Measurements from ENCODE around the gene PCNA. TPM values are rescaled to one million over a fixed set of nuclear protein-coding genes. Genes with fewer than 3 reads are reported as not detected.

Gene PCNA
- total RNA-seq: 177 and 181 TPM in 2 replicates

DNA sequence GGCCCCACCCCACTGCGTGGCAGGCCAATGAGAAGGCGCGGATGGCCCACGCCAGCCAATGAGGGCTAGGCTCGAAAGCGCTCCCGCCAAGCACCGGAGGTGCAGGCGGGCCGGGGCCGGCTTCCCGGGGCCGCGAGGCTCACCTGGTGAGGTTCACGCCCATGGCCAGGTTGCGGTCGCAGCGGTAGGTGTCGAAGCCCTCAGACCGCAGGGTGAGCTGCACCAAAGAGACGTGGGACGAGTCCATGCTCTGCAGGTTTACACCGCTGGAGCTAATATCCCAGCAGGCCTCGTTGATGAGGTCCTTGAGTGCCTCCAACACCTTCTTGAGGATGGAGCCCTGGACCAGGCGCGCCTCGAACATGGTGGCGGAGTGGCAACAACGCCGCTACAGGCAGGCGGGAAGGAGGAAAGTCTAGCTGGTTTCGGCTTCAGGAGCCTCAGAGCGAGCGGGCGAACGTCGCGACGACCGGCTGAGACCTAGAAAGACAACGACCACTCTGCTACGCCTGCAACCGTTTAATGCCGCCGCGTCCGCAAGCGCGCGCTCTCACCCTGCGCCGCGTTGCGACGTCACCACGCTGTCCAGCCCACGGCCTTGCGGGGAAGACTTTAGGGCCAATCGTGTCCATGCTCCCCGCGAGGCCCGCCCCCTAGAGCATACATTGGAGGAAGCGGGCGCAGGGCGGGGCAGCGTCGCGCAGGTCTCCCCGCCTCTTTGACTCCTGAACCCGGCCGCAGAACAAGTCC, at the start of gene PCNA:
PCNA (minus strand) TSS at position 524 of the 750 bp plus-strand sequence; CDS start at position 364, 160 bp downstream.

DNA sequence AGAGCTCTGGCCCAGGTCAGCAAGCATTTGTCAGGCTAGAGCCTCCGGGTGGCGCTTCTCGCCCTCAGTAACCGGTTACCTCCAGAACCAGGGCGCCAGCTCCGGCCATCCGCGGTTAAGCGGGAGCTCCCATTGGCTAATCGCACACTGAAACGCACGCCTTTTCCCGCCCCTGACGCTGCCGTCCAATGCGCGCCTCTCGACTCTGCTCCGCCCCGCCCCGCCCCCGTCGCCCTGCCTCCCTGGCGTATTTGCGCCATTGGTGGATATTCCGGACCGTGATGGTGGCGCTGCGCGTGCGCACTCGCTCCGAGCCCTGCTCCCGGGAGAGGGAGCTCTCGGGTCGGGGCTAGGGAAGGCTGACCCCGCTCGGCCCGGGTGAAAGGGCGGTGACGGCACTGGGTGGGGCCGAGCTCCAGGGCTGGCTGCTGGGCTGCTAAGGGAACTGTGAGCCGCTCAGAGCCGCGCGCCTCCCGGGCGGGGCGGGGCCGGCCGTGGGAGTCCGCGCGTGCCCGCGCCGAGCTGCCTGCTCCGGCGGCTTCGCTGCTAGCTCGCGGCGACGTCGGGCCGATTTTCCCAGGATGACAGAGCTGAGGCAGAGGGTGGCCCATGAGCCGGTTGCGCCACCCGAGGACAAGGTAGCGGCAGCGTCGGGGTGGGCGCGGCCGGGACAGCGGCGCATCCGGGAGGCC, 6.9 kb upstream of the PCNA start, which contains the start of gene CDS2:
CDS2 (plus strand) TSS at position 497 of the 692 bp plus-strand sequence; CDS start at position 582, 85 bp downstream.

Small RNA genes within 50 kb of the gene (small RNA-seq; reads per million reads assigned to genes)
- gene RF00019 (not detected), gene RF00568 (not detected), gene RNA5SP474 (0.55 reads per million, percentile 33 among the genes with 10 or more reads in this experiment)

Other genes with a start within 250 kb of the PCNA start
- 14.0 and 19.0 TPM in 2 replicates for gene SLC23A2, start 118.4 kb downstream of the PCNA start, total RNA-seq
- 92.1 and 106 TPM in 2 replicates for gene TMEM230, start 6.9 kb downstream of the PCNA start, total RNA-seq
- gene CDS2, start 7.0 kb upstream of the PCNA start, total RNA-seq: 18.0 and 21.1 TPM in 2 replicates
- gene PROKR2, start 197.0 kb upstream of the PCNA start, total RNA-seq: not detected in 2 replicates

Data from subcutaneous preadipocyte (primary cell).